H9 (cell line): ENCODE results near the gene RHBDD1. TPM values are rescaled to one million over a fixed set of nuclear protein-coding genes. Genes with fewer than 3 reads are reported as not detected.

Experiments
- DNase-seq: peaks from one replicate; pipeline ENCODE4 v3.0.0-alpha.2; 2017
- H2AFZ ChIP-seq: one replicate; pipeline ENCODE4 v1.6.1; 2013; ENCODE audit warnings: mild to moderate bottlenecking, low read length, control low read depth, moderate library complexity
- H2AK5ac ChIP-seq: 2 replicates; pipeline ENCODE4 v1.6.1; 2013; ENCODE audit warnings: low read length, control low read depth, mixed read lengths; ENCODE audit not compliant: insufficient read length
- H2BK120ac ChIP-seq: one replicate; pipeline ENCODE4 v1.6.1; 2013; ENCODE audit warnings: low read depth, mild to moderate bottlenecking, low read length, control low read depth, inconsistent platforms; ENCODE audit not compliant: poor library complexity, severe bottlenecking
- H2BK12ac ChIP-seq: 2 replicates; pipeline ENCODE4 v1.6.1; 2013; ENCODE audit warnings: low read length, control low read depth, mixed read lengths, low read depth; ENCODE audit not compliant: insufficient read length
- H2BK15ac ChIP-seq: 2 replicates; pipeline ENCODE4 v1.6.1; 2013; ENCODE audit warnings: low read depth, low read length, control low read depth
- H2BK20ac ChIP-seq: one replicate; pipeline ENCODE4 v1.6.1; 2013; ENCODE audit warnings: low read depth, mild to moderate bottlenecking, low read length, control low read depth, inconsistent platforms; ENCODE audit not compliant: poor library complexity, severe bottlenecking
- H2BK5ac ChIP-seq: 2 replicates; pipeline ENCODE4 v1.6.1; 2013; ENCODE audit warnings: low read length, control low read depth, mixed read lengths; ENCODE audit not compliant: insufficient read length
- H3K14ac ChIP-seq: 2 replicates; pipeline ENCODE4 v1.6.1; 2013; ENCODE audit warnings: low read length, control low read depth; ENCODE audit not compliant: insufficient read depth
- H3K18ac ChIP-seq: 2 replicates; pipeline ENCODE4 v1.6.1; 2013; ENCODE audit warnings: low read depth, mild to moderate bottlenecking, mixed read lengths, low read length, control low read depth; ENCODE audit not compliant: insufficient read length
- H3K23ac ChIP-seq: 2 replicates; pipeline ENCODE4 v1.6.1; 2013; ENCODE audit warnings: low read length, control low read depth, mixed read lengths, low read depth; ENCODE audit not compliant: insufficient read length
- H3K23me2 ChIP-seq: 2 replicates; pipeline ENCODE4 v1.6.1; 2013; ENCODE audit warnings: low read depth, mild to moderate bottlenecking, mixed read lengths, low read length, control low read depth; ENCODE audit not compliant: insufficient read length, poor library complexity, severe bottlenecking
- H3K27ac ChIP-seq: 2 replicates; pipeline ENCODE4 v1.5.1; 2013; ENCODE audit warnings: low read length, control low read depth, mixed read lengths, low read depth; ENCODE audit not compliant: insufficient read length
- H3K27me3 ChIP-seq: 2 replicates; pipeline ENCODE4 v1.6.1; 2013; ENCODE audit warnings: low read length, control low read depth, inconsistent platforms; ENCODE audit not compliant: insufficient read depth
- H3K4ac ChIP-seq: 2 replicates; pipeline ENCODE4 v1.6.1; 2013; ENCODE audit warnings: low read depth, mild to moderate bottlenecking, control low read depth, inconsistent platforms, low read length, moderate library complexity
- H3K4me1 ChIP-seq: 2 replicates; pipeline ENCODE4 v1.6.1; 2013; ENCODE audit warnings: low read length, control low read depth, inconsistent platforms; ENCODE audit not compliant: insufficient read depth
- H3K4me2 ChIP-seq: 2 replicates; pipeline ENCODE4 v1.6.1; 2013; ENCODE audit warnings: low read length, control low read depth, mixed read lengths; ENCODE audit not compliant: insufficient read length, insufficient read depth
- H3K56ac ChIP-seq: 2 replicates; pipeline ENCODE4 v1.6.1; 2013; ENCODE audit warnings: low read depth, mild to moderate bottlenecking, mixed read lengths, low read length, control low read depth; ENCODE audit not compliant: insufficient read length
- H3K79me1 ChIP-seq: 2 replicates; pipeline ENCODE4 v1.6.1; 2013; ENCODE audit warnings: low read depth, mild to moderate bottlenecking, moderate library complexity, low read length, control low read depth, inconsistent platforms; ENCODE audit not compliant: insufficient read depth, poor library complexity, severe bottlenecking
- H3K79me2 ChIP-seq: 2 replicates; pipeline ENCODE4 v1.6.1; 2013; ENCODE audit warnings: low read length, control low read depth, inconsistent platforms; ENCODE audit not compliant: insufficient read depth
- H3K9ac ChIP-seq: 2 replicates; pipeline ENCODE4 v1.6.1; 2013; ENCODE audit warnings: low read length, control low read depth, mixed read lengths; ENCODE audit not compliant: insufficient read length; ENCODE audit errors: extremely low read depth
- H3K9me3 ChIP-seq: one replicate; pipeline ENCODE4 v1.6.1; 2013; ENCODE audit warnings: low read depth, low read length, inconsistent platforms; ENCODE audit not compliant: control insufficient read depth
- H3T11ph ChIP-seq: one replicate; pipeline ENCODE4 v1.6.1; 2013; ENCODE audit warnings: mild to moderate bottlenecking, low read length, control low read depth, inconsistent platforms
- H4K20me1 ChIP-seq: one replicate; pipeline ENCODE4 v1.6.1; 2013; ENCODE audit not compliant: control insufficient read depth, insufficient read length, insufficient read depth
- H4K5ac ChIP-seq: 2 replicates; pipeline ENCODE4 v1.6.1; 2013; ENCODE audit warnings: low read depth, mild to moderate bottlenecking, mixed read lengths, low read length, control low read depth; ENCODE audit not compliant: insufficient read length
- H4K8ac ChIP-seq: replicated peaks from 2 replicates; pipeline ENCODE4 v1.6.1; 2013; ENCODE audit warnings: low read length, control low read depth, mixed read lengths, low read depth; ENCODE audit not compliant: insufficient read length
- H4K91ac ChIP-seq: 2 replicates; pipeline ENCODE4 v1.6.1; 2013; ENCODE audit warnings: low read depth, mild to moderate bottlenecking, moderate library complexity, mixed read lengths, low read length, control low read depth; ENCODE audit not compliant: insufficient read length
- H3K27ac Mint-ChIP-seq, 3 experiments: 2 replicates in 2 of 3; 3 replicates in 1 of 3; pipeline ENCODE4 v1.8.0; 2020 to 2021; ENCODE audit warnings: mixed read lengths in 3 of 3, mild to moderate bottlenecking in 1 of 3, moderate library complexity in 1 of 3
- H3K27me3 Mint-ChIP-seq: 2 replicates; pipeline ENCODE4 v1.8.0; 2021; ENCODE audit warnings: low read depth, mild to moderate bottlenecking, moderate library complexity, mixed read lengths
- H3K36me3 Mint-ChIP-seq, 3 experiments: 2 replicates in 2 of 3; 3 replicates in 1 of 3; pipeline ENCODE4 v1.8.0; 2020 to 2021; ENCODE audit warnings: low read depth in 3 of 3, mixed read lengths in 3 of 3; ENCODE audit not compliant: insufficient read depth in 1 of 3
- H3K4me1 Mint-ChIP-seq, 2 experiments: 2 replicates each; pipeline ENCODE4 v1.8.0; 2020; ENCODE audit warnings: mixed read lengths in 2 of 2
- H3K4me3 Mint-ChIP-seq, 2 experiments: 2 replicates in 1 of 2; 3 replicates in 1 of 2; pipeline ENCODE4 v1.8.0; 2020 to 2021; ENCODE audit warnings: mild to moderate bottlenecking in 2 of 2, mixed read lengths in 2 of 2, moderate library complexity in 1 of 2
- H3K9me3 Mint-ChIP-seq, 2 experiments: 2 replicates in 1 of 2; 3 replicates in 1 of 2; pipeline ENCODE4 v1.8.0; 2020; ENCODE audit warnings: mild to moderate bottlenecking in 2 of 2, mixed read lengths in 2 of 2, moderate library complexity in 1 of 2
- WGBS: extraction: QIAGEN DNeasy Blood & Tissue Kit; methylation state at CpG from one replicate; pipeline ENCODE4 v1.1.7; 2013; ENCODE audit warnings: missing lambda C conversion rate, low lambda C conversion rate, mixed read lengths; ENCODE audit not compliant: insufficient read length; ENCODE audit errors: extremely low coverage; 5-methylcytosine and 5-hydroxymethylcytosine counted together
- total RNA-seq: library from RNA; stranded (reverse); gene quantifications from 2 replicates; pipeline ENCODE4 v1.2.1, GENCODE V29; 2021
- TF ChIP-seq, protein P1 (sequence below): fragments of 200-600 bp; sonication (generic); conservative IDR thresholded peaks from 3 replicates; pipeline ENCODE4 v1.8.0; 2021; ENCODE audit warnings: antibody characterized with exemption, mild to moderate bottlenecking

The RHBDD1 gene
- total RNA-seq, 1 experiment from 2014 or later: 24.9 TPM

GRCh38 chr2:226813148-226813701 lies 22.6 kb upstream of the RHBDD1 start:
- no peak overlapping the region for H3K4ac ChIP-seq
- no peak overlapping the region for H3K56ac ChIP-seq
- no peaks in the 10 kb centered on the region for H3K27me3 ChIP-seq
- H3K4me2 ChIP-seq: no peak overlapping the region
- no CpG with 5 or more reads among the region's 1 CpG for WGBS
- no peaks in the 10 kb centered on the region for H4K20me1 ChIP-seq
- H4K5ac ChIP-seq: no peak overlapping the region
- no peaks in the 10 kb centered on the region for H3K23me2 ChIP-seq
- H3K27ac ChIP-seq: no peak overlapping the region
- no peaks in the 10 kb centered on the region for H3K4me1 ChIP-seq
- no peak overlapping the region for H2BK12ac ChIP-seq
- H2AFZ ChIP-seq: no peak overlapping the region
- peak; percentile 43 for DNase-seq
- H2BK120ac ChIP-seq: no peak overlapping the region
- Mint-ChIP-seq H3K4me1 (peaks cover 12 to 13% of the 10 kb centered on the region in 2 experiments), H3K27ac (no peak overlapping the region), H3K27me3 (no peaks in the 10 kb centered on the region), H3K9me3 (no peaks in the 10 kb centered on the region), H3K4me3 (no peak overlapping the region), H3K36me3 (no peaks in the 10 kb centered on the region)
- H3K9me3 ChIP-seq: no peaks in the 10 kb centered on the region
- H2BK20ac ChIP-seq: no peak overlapping the region
- no peaks in the 10 kb centered on the region for H3K79me1 ChIP-seq
- no peak overlapping the region for H2AK5ac ChIP-seq
- no peak overlapping the region for H3T11ph ChIP-seq
- H3K79me2 ChIP-seq: no peaks in the 10 kb centered on the region
- no peak overlapping the region for H3K14ac ChIP-seq
- no peak overlapping the region for H2BK5ac ChIP-seq
- no peak overlapping the region for H3K23ac ChIP-seq
- H3K9ac ChIP-seq: no peak overlapping the region
- TF ChIP-seq, protein P1, sequence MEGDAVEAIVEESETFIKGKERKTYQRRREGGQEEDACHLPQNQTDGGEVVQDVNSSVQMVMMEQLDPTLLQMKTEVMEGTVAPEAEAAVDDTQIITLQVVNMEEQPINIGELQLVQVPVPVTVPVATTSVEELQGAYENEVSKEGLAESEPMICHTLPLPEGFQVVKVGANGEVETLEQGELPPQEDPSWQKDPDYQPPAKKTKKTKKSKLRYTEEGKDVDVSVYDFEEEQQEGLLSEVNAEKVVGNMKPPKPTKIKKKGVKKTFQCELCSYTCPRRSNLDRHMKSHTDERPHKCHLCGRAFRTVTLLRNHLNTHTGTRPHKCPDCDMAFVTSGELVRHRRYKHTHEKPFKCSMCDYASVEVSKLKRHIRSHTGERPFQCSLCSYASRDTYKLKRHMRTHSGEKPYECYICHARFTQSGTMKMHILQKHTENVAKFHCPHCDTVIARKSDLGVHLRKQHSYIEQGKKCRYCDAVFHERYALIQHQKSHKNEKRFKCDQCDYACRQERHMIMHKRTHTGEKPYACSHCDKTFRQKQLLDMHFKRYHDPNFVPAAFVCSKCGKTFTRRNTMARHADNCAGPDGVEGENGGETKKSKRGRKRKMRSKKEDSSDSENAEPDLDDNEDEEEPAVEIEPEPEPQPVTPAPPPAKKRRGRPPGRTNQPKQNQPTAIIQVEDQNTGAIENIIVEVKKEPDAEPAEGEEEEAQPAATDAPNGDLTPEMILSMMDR: peak; percentile 72
- H4K91ac ChIP-seq: no peak overlapping the region
- H3K18ac ChIP-seq: no peak overlapping the region
- H2BK15ac ChIP-seq: no peak overlapping the region
- H4K8ac ChIP-seq: no peak overlapping the region
